ENCODE results near the gene COL6A6. TPM values are rescaled to one million over a fixed set of nuclear protein-coding genes. Genes with fewer than 3 reads are reported as not detected.
A peak's percentile ranks its signal among the peaks of the same experiment; 100 is the strongest.
"Not testable (repeated sequence)": the region's sequence is repeated elsewhere in the genome, so short reads cannot be mapped to it uniquely, and the experiment has no call there.

COL6A6 gene
- total RNA-seq, 1 donor from 2014 or later, result 1.9 TPM

- peak; percentile 53 for DNase-seq (ENCODE audit: low spot score)
These were observed 20.8 kb downstream of the COL6A6 start for GRCh38 chr3:130537673-130538304.

DNA sequence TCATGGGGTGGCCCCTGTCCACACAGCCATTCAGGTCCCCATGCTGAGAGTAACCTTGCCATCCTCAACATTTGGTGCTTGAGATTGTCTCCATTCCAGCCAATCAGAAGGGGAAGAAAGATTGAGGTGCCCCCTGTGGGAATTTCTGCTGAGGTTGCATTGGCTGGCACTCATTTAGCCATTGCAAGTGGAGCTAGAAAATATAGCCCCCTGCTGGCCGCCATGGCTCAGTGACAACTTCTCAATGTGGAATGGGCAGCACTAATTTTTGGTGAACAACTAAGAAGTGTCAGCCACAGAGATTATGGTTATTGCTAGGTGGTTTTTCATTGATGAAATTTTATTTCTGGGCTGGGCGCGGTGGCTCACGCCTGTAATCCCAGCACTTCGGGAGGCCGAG, 22.0 kb downstream of the COL6A6 start:
- peak; percentile 46 for DNase-seq (ENCODE audit: low spot score)

DNA sequence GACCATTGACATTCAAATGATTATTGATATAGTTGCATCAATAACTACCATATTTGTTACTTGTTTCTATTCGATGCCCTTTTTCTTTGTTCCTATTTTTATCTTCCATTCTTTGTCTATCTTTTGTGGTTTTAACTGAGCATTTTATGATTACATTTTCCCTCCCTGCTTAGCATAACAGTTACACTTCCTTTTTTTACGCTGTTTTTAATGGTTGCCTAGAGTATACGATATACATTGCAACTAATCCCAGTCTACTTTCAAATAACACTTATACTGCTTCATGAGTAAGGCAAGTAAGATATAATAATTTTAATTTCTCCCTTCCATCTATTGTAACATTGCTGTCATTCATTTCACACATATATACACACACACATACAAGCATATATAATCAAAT, 26.3 kb downstream of the COL6A6 start:
- no peak for DNase-seq (ENCODE audit: low spot score)

GRCh38 chr3:130546920-130547679, 30.1 kb downstream of the COL6A6 start:
- no peak for DNase-seq (ENCODE audit: low spot score)

DNA sequence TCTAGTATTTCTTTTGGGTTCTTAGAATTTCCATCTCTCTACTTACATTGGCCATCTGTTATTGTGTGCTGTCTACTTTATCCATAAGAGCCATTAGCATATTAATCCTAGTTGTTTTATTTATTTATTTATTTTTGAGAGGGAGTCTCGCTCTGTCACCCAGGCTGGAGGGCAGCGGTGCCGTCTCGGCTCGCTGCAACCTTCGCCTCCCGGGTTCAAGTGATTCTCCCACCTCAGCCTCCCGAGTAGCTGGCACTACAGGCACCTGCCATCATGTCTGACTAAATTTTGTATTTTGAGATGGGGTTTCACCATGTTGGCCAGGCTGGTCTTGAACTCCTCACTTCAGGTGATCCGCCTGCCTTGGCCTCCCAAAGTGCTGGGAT, 30.7 kb downstream of the COL6A6 start:
- not testable (repeated sequence) for DNase-seq (ENCODE audit: low spot score)

DNA sequence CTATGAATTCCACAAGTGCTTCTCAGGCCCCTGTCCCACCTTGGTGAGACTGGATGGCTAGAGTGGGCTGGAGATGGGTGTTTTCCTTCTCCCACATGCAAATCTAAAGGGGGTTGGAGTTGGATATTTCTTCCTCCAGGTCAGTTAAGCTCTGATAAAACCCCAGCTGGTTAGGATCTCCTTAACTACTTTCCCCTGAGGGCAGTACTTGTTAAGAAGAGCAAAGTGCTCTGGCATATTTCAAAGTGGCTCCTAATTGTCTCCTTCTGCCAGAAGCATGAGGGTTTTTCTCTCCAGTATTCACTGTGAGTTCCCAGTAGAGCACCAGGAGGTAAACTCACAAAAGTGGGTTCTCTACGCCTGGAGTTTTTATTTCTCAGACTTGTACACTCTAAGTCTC, 31.4 kb downstream of the COL6A6 start:
- peak; percentile 85 for DNase-seq (ENCODE audit: low spot score)

DNA sequence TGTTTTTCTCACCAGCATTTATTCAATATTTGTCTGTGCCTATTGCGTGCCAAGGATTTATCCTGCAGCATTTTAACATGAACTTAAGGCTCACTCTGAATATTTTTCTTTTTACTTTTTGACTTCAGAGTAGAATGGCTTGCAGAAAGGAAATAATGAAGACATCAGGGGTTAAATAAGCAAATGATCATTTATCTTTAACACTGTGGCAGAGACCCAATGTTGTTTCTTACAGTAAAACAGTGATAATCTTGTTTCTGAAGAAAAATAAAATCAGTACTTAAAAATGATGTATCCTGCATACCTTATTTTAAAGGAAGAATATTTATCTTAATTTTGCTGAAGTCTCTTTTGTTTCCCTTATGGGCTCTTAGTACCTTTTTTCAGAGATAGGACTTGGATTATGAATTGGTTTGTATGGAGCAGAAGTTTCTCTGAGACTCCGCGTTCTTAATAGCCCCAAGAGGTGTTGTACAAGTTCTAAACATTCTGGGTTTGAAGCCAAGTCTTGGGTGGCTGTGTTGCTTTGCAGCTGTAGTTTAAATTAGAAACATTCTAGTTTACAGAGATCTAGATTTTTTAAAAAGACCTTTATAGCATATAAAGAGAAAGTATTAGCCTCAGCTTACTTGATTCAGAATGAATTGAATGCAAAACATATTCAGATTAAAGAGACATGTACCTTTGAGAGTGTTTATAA, 40.5 kb downstream of the COL6A6 start:
- DNase-seq (ENCODE audit: low spot score), result peak; percentile 4

GRCh38 chr3:130558366-130558765, 41.4 kb downstream of the COL6A6 start:
- DNase-seq (ENCODE audit: low spot score), result no peak

GRCh38 chr3:130565224-130565623, 48.2 kb downstream of the COL6A6 start:
- DNase-seq (ENCODE audit: low spot score), result no peak

Other genes with a start within 250 kb of the COL6A6 start
- 3.6 TPM for gene COL6A5, start 171.5 kb upstream of the COL6A6 start, total RNA-seq (ENCODE audit: insufficient read depth, low replicate concordance)
- 20.0 TPM for gene PIK3R4, start 229.7 kb downstream of the COL6A6 start, total RNA-seq (ENCODE audit: insufficient read depth, low replicate concordance)

All from umbilical cord (tissue), 2 donors.